ENCODE measurements around the gene G6PD. TPM values are rescaled to one million over a fixed set of nuclear protein-coding genes. Genes with fewer than 3 reads are reported as not detected.
"Not testable (repeated sequence)": the region's sequence is repeated elsewhere in the genome, so short reads cannot be mapped to it uniquely, and the experiment has no call there.

Gene G6PD
- total RNA-seq, 1 experiment from 2014 or later, result 269 TPM

- no peak for DNase-seq (ENCODE audit: low spot score)
These were observed 3.8 kb downstream of the G6PD start for GRCh38 chrX:154542723-154543424.

GRCh38 chrX:154541896-154542722, 4.5 kb downstream of the G6PD start:
- DNase-seq (ENCODE audit: low spot score), result peak; percentile 79

DNA sequence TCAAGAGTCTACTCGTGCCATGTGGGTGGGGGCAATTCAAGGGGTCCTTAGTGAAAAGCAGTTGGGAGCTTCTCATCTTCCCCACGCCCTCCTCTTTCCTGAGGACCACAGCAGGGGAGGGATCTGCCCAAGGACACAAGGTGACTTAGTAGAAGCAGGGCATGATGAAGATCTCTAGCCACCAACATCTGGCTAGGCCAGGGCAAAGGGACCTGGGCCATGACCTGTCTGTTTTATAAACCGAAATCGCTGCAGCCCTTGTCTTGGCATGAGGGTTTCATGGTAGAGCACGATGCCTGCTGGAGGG, 5.1 kb downstream of the G6PD start:
- no peak for DNase-seq (ENCODE audit: low spot score)

DNA sequence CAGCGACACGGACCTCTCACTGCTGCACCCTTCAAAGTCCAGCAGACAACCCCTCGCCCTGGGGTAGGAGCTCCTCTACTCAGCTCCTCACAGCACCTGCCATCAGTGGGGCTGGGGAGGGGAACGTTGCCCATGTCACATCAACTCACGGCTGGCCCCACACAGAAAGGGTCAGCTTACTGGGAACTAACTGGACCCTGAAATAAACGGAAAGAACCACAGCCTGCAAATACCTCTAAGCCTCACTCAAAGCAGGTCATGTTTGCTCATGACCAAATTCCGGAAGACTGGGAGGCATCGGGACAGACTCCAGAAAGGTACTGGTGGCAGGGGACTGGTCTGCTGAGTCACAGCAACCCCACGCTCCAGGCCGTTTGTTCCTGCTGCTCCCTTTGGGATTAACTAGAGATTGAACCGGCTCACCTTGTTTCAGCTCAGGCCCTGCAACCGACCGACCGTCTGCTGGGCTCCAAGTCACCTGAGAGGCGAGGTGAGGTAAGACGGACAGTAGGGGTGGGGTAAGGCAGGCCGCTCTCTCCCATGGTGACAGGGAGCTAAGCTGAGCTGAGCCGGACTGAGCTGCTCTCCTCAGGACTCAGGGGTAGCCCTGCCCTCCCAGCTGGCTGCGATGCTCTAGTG, 5.6 kb downstream of the G6PD start:
- peak; percentile 94 for DNase-seq (ENCODE audit: low spot score)

DNA sequence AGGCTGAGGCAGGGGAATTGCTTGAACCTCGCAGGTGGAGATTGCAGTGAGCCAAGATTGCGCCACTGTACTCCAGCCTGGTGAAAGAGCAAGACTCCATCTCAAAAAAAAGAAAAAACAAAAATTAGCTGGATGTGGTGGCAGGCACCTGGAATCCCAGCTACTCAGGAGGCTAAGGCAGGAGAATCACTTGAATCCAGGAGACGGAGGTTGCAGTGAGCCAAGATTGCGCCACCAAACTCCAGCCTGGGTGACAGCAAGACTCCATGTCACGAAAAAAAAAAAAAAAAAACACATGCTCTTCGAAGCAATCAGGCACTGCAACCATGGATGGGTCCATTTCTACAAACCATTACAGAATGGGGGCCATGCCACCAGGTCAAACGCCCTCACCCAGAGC, 6.3 kb downstream of the G6PD start:
- not testable (repeated sequence) for DNase-seq (ENCODE audit: low spot score)

- DNase-seq (ENCODE audit: low spot score), result no peak
These were observed 7.6 kb downstream of the G6PD start for GRCh38 chrX:154539077-154539476.

DNA sequence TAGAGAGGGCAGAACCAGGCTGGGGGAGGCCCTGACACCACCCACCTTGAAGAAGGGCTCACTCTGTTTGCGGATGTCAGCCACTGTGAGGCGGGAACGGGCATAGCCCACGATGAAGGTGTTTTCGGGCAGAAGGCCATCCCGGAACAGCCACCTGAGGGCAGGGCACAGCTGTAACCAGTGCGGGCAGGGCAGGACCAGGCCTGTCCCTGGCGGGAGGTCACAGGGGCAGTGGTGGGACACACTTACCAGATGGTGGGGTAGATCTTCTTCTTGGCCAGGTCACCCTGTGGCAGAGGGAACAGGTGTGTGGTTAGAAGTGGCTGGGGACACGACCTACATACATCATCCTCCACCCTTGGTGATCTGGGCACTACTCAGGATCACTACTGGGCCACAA, 10.8 kb downstream of the G6PD start:
- no peak for DNase-seq (ENCODE audit: low spot score)

- peak; percentile 96 for DNase-seq (ENCODE audit: low spot score)
These were observed 11.9 kb downstream of the G6PD start for GRCh38 chrX:154534526-154535322.

- no peak for DNase-seq (ENCODE audit: low spot score)
These were observed 14.0 kb downstream of the G6PD start for GRCh38 chrX:154532690-154533089.

- DNase-seq (ENCODE audit: low spot score), result no peak
These were observed 15.0 kb downstream of the G6PD start for GRCh38 chrX:154531626-154532025.

- DNase-seq (ENCODE audit: low spot score), result no peak
These were observed 16.4 kb downstream of the G6PD start for GRCh38 chrX:154530286-154530685.

- DNase-seq (ENCODE audit: low spot score), result no peak
These were observed 17.4 kb downstream of the G6PD start for GRCh38 chrX:154529206-154529612.

DNA sequence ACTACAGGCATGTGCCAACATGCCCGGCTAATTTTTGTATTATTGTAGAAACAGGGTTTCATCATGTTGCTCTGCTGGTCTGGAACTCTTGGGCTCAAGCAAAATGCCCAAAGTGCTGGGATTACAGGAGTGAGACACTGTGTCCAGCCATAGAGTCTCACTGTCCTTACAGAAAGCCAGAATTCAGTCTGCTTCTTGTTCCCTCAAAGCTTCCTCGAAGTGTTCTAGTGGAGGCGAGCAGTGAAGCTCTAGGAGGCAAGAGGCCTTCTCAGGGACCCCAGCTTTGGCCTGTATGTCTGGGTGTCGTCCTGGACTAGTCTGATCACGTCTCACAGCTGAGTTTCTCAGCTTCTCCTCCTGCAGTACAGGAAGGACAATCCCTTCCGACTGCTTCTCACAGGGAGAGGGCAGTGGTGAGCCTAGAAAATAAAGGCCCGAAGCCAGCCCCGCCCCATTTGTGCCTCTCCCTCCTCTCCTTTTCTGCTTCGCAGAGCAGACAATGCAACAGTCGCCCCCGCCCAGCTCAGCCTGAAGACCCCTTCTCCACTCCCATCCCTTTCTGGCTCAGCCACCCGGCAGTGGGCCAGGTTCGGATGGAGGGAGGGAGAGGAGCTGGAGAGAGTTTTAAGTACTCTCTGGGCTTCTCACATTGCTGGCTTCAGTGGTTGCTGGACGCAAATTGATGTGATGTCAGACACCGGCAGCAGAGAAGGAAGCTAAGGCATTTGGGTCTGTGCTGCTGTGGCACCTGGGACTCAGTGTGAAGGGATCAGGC, 19.6 kb downstream of the G6PD start:
- DNase-seq (ENCODE audit: low spot score), result peak; percentile 90

DNA sequence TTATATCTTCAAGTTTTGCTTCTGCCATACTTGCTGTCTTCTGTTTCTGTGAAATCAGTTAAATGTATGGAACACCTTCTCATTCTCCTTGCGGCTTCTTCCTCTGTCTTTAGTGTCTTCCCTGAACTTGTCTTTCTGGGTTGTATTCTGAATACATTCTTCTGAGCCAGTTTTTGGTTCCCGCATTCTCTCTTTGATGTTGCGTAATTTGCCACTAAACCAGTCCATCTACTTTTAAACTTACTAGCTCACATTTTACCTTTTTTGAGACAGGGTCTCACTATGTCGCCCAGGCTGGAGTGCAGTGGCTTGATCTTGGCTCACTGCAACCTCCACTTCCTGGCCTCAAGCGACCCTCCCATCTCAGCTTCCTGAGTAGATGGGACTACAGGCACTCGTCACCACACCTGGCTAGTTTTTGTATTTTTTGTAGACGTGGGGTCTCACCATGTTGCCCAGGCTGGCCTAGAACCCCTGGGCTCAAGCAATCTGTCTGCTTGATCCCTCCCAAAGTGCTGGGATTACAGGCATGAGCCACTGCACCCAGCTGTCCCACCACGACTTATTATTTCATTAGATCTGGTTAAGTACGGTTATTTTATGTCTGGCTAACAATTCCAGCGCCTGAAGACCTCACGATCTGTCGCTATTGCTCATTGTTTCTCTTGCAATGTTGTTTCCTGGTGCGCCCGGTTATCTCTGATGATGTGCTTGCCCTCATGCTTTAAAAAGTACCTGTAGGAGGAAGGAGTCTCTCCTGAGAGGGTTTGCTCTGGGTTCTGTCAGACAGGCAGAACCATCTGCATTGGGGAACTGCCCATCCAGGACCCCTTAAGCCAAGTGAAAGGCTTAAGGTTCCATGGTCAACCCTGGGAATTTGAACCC, 20.8 kb downstream of the G6PD start:
- DNase-seq (ENCODE audit: low spot score), result peak; percentile 29

GRCh38 chrX:154519389-154519788, 27.3 kb downstream of the G6PD start:
- no peak for DNase-seq (ENCODE audit: low spot score)

DNA sequence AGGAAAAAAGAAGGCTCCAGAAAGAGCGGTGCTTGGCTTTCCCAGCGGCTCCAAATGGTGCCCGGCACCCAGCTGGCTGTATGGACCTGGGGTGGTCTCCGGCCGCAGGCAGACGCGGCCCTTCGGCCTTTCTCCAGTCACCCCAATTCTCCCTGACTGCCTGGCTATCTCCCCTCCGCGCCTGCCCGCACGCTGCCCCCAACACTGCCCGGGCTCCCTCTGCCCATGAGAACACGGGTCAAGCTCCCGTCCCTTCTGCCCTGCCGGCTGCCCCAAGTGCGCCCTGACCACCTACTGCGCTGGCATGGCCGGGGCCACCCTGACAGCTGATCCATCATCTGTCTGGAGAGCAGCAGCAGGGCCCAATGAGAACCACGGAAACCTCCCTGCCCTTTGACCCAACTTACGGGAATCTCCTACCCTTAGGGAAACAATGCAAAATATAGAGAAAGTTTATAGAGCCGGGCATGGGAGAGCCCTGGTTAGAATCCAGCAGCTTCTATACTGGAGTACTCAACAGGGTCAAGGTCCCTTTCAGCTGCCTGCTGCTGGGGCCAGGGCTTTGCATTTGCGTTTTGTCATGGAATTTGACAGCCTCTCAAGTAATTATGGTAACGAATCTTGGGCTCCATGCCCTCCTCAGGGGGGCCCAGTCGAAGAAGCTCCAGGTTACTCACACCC, 29.4 kb downstream of the G6PD start:
- no peak for DNase-seq (ENCODE audit: low spot score)

DNA sequence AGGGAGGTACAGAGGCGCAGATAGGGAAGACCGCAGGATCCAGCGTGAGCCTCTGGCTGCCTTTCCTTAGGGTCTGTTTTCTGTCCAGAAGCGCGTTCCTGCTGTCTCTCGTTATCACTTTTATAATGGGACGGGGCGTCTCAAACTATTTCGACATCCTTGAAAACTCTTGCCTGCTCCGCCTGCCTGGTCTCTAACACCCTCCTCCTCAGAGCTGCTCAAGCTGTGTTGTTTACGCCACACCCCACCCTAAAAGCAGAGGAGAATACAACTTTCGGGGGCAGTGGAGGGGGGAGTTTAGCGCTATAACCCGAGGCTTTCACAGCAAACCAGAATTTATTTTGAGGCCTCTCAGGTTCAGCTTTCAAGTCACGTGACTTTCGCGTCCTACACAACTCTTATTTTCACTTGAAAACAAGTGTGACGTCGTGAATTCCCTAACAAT, 30.0 kb downstream of the G6PD start:
- DNase-seq (ENCODE audit: low spot score), result peak; percentile 36

- DNase-seq (ENCODE audit: low spot score), result peak; percentile 96
These were observed 30.5 kb downstream of the G6PD start, which contains the start of gene FAM3A for GRCh38 chrX:154515966-154516655. FAM3A (minus strand) TSS chrX:154516232; CDS start chrX:154515772, 460 bp downstream.

Measured in HT-29 (cell line).